HCT116 (cell line): ENCODE results near the gene HIGD1A.

Source experiments
- CTCF ChIP-seq, 3 experiments: fragments of 200-600 bp in 1 of 3; sonication (generic) in 1 of 3; IDR thresholded peaks in 2 of 3; conservative IDR thresholded peaks in 1 of 3; 2 replicates each; pipeline ENCODE4 v1.5.1; 2012 to 2017; ENCODE audit warnings: low read depth in 2 of 3, low read length in 2 of 3, antibody characterized with exemption in 1 of 3, borderline replicate concordance in 1 of 3, control low read depth in 1 of 3, mild to moderate bottlenecking in 1 of 3, mixed read lengths in 1 of 3, mixed run types in 1 of 3, moderate library complexity in 1 of 3; ENCODE audit not compliant: insufficient read depth in 1 of 3
- EZH2phosphoT487 ChIP-seq: fragments of 200-600 bp; IDR thresholded peaks from 2 replicates; pipeline ENCODE4 v1.6.1; 2018; ENCODE audit warnings: antibody characterized with exemption, borderline replicate concordance
- FOSL1 ChIP-seq: IDR thresholded peaks from 2 replicates; pipeline ENCODE4 v1.6.1; 2012; ENCODE audit warnings: low read depth
- MAX ChIP-seq: IDR thresholded peaks from 2 replicates; pipeline ENCODE4 v1.6.1; 2012
- POLR2A ChIP-seq: IDR thresholded peaks from 2 replicates; pipeline ENCODE4 v1.7.0; 2011; ENCODE audit warnings: borderline replicate concordance; ENCODE audit not compliant: insufficient read depth, insufficient read length; ENCODE audit errors: extremely low read depth
- YY1 ChIP-seq: IDR thresholded peaks from 2 replicates; pipeline ENCODE4 v1.6.1; 2011; ENCODE audit warnings: low read length, low read depth, moderate library complexity, mild to moderate bottlenecking; ENCODE audit not compliant: insufficient replicate concordance; ENCODE audit errors: extremely low read depth

- TF ChIP-seq CTCF (IDR thresholded peaks at IDR 0.05 in 2 of 3, conservative IDR thresholded peaks at IDR 0.05 in 1 of 3; ENCODE audit: borderline replicate concordance in 1 of 3, insufficient read depth in 1 of 3, low read depth in 2 of 3, low read length in 2 of 3): no peak
- TF ChIP-seq FOSL1: no peak
- TF ChIP-seq POLR2A: no peak
- no peak for TF ChIP-seq EZH2phosphoT487
- TF ChIP-seq YY1: no peak
- no peak for TF ChIP-seq MAX
These were observed 46.0 kb upstream of the HIGD1A start for GRCh38 chr3:42850263-42850662.
